RWPE2 (cell line): ENCODE results near the gene NUP188.

ENCODE experiments used
- ATAC-seq: fragments of 200-7000 bp; cut with Tn5 transposase; 3 replicates; pipeline ENCODE4 v1.9.1; 2021; ENCODE audit warnings: low read depth
- DNase-seq: peaks from one replicate; pipeline ENCODE4 v3.0.0-alpha.2; 2020; ENCODE audit warnings: low spot score
- H3K27ac ChIP-seq: fragments of 450-650 bp; 2 replicates; pipeline ENCODE4 v1.5.1; 2017; ENCODE audit warnings: mild to moderate bottlenecking; ENCODE audit not compliant: poor library complexity, severe bottlenecking
- H3K27me3 ChIP-seq: fragments of 250-450 bp; sonication (Bioruptor Pico); 2 replicates; pipeline ENCODE4 v1.5.1; 2021; ENCODE audit warnings: mild to moderate bottlenecking, moderate library complexity; ENCODE audit not compliant: insufficient read depth, poor library complexity, severe bottlenecking
- H3K36me3 ChIP-seq: fragments of 250-450 bp; sonication (Bioruptor Pico); 2 replicates; pipeline ENCODE4 v1.5.1; 2020; ENCODE audit warnings: low read depth, mild to moderate bottlenecking, moderate library complexity
- H3K4me1 ChIP-seq: fragments of 250-450 bp; sonication (Bioruptor Pico); 2 replicates; pipeline ENCODE4 v1.5.1; 2021; ENCODE audit warnings: mild to moderate bottlenecking, moderate library complexity; ENCODE audit not compliant: insufficient read depth, poor library complexity, severe bottlenecking
- H3K4me3 ChIP-seq: fragments of 250-450 bp; sonication (Bioruptor Pico); 2 replicates; pipeline ENCODE4 v1.5.1; 2021; ENCODE audit warnings: mild to moderate bottlenecking, moderate library complexity; ENCODE audit not compliant: severe bottlenecking
- H3K9me3 ChIP-seq: fragments of 250-450 bp; sonication (Bioruptor Pico); 2 replicates; pipeline ENCODE4 v1.5.1; 2021; ENCODE audit warnings: mild to moderate bottlenecking, moderate library complexity; ENCODE audit not compliant: severe bottlenecking
- TF ChIP-seq, protein P1 (sequence below): fragments of 450-650 bp; IDR thresholded peaks from one replicate; pipeline ENCODE4 v1.5.1; 2017; ENCODE audit warnings: mild to moderate bottlenecking, moderate library complexity; ENCODE audit not compliant: poor library complexity, severe bottlenecking

Gene NUP188

DNA sequence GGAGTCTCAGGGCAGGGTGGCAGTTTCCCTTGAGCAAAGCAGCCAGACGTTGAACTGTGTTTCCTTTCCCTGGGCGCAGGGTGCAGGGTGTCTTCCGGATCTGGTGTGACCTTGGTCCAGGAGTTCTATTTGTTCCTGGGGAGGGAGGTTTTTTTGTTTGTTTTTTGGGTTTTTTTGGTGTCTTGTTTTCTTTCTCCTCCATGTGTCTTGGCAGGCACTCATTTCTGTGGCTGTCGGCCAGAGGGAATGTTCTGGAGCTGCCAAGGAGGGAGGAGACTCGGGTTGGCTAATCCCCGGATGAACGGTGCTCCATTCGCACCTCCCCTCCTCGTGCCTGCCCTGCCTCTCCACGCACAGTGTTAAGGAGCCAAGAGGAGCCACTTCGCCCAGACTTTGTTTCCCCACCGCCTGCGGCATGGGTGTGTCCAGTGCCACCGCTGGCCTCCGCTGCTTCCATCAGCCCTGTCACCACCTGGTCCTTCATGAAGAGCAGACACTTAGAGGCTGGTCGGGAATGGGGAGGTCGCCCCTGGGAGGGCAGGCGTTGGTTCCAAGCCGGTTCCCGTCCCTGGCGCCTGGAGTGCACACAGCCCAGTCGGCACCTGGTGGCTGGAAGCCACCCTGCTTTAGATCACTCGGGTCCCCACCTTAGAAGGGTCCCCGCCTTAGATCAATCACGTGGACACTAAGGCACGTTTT is 30.2 kb upstream of the NUP188 start:
- Histone ChIP-seq H3K36me3 (peaks cover 61% of the 10 kb centered on the region), H3K27me3 (no peaks in the 10 kb centered on the region), H3K4me1 (peaks cover 39% of the 10 kb centered on the region), H3K27ac (peak overlapping the region; percentile 100), H3K9me3 (no peaks in the 10 kb centered on the region), H3K4me3 (no peak overlapping the region)
- DNase-seq (no peak), ATAC-seq (no peak)
- TF ChIP-seq, protein P1, sequence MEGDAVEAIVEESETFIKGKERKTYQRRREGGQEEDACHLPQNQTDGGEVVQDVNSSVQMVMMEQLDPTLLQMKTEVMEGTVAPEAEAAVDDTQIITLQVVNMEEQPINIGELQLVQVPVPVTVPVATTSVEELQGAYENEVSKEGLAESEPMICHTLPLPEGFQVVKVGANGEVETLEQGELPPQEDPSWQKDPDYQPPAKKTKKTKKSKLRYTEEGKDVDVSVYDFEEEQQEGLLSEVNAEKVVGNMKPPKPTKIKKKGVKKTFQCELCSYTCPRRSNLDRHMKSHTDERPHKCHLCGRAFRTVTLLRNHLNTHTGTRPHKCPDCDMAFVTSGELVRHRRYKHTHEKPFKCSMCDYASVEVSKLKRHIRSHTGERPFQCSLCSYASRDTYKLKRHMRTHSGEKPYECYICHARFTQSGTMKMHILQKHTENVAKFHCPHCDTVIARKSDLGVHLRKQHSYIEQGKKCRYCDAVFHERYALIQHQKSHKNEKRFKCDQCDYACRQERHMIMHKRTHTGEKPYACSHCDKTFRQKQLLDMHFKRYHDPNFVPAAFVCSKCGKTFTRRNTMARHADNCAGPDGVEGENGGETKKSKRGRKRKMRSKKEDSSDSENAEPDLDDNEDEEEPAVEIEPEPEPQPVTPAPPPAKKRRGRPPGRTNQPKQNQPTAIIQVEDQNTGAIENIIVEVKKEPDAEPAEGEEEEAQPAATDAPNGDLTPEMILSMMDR: no peak

DNA sequence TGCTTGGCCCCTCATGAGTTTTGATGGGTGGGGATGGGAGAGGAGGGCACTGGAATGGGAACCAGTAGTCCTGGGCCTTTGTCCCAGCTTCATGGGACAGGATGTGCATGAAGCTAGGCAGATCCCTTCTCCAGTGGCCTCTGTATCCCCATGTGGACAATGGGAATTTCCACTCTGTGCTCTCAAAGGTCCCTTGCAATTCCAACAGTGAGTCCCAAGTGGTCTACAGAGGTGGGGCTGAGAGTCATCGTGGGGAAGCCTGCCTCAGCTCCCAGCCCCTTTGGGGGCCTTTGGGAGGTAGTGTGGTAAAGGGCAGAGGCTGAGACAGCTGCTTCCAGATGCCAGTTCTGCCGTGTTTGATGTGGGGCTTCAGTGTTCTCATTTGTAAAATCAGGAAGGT is 28.6 kb upstream of the NUP188 start:
- ATAC-seq: no peak
- Histone ChIP-seq H3K4me3 (no peak overlapping the region), H3K4me1 (peaks cover 24% of the 10 kb centered on the region), H3K36me3 (peaks cover 47% of the 10 kb centered on the region), H3K9me3 (no peaks in the 10 kb centered on the region), H3K27me3 (no peaks in the 10 kb centered on the region), H3K27ac (peak overlapping the region; percentile 100)
- TF ChIP-seq, protein P1: no peak
- no peak for DNase-seq

DNA sequence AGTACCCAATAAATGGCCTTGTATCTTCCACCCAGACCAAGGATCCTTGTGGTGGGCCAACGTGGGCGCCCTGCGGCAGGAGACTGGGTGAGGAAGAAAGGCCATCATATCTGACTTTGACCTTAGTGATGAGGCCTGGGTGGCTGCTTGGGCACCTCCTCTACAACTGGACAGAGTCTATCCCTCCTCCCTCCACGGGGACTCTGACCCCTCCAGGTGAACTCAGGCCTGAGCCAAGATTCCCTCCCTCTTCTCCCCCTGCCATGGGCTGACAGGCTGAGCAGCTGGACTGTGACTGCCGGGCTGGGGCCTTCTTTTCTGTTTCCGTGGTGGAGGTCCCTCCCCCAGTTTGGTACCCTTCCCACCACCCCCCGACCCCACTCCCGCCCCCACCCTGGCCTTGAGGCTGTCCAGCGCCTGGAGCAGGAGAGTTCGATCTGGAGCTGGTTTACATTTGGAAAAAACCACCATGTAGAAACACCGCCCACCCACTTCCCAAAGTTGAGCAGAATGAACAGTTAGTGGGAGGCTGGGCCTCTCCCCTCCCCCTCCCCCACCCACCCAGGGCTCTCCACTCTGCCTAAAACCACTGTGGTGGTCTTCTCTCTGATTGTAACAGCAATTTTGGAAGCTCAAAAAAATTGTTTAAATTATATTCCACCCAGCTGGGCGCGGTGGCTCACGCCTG is 28.0 kb upstream of the NUP188 start:
- Histone ChIP-seq H3K4me1 (peaks cover 18% of the 10 kb centered on the region), H3K27me3 (no peaks in the 10 kb centered on the region), H3K4me3 (no peak overlapping the region), H3K9me3 (no peaks in the 10 kb centered on the region), H3K36me3 (peaks cover 40% of the 10 kb centered on the region), H3K27ac (peak overlapping the region; percentile 100)
- ATAC-seq: no peak
- DNase-seq: no peak
- TF ChIP-seq, protein P1: no peak

DNA sequence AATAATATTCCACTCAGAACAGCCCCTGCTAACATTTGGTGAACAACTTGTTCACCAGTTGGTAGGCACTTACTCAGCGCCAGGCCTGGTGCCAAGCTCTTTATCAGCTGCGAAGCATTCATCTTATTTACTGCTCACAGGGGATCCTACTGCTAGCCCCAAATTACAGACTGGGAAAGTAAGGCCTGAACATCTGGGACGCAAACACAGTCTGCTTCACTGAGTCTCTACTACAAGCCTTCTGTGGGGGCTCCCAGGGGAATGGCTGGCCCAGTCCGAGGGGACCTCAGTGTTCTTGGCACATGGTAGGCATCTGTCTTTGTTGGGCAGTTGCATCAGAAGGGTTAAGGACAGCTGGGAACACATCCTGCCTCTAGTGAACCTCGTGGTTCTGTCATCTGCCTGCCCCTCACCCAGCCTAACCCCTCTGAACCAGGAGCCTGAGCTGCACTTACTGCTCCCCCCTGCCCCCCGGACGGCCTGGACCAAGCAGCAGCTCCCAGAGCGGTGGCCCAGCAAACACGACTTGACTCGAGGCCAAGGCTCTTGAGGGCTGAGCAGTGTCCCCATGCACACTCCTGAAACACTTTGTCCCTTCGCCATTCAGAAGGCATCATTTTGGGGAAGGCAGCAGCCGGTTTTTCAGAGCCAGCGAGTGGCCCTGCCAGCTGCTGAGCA is 27.0 kb upstream of the NUP188 start, which contains the start of gene PHYHD1:
Gene PHYHD1, plus strand, starts transcription at position 602 of the 678 bp plus-strand sequence. CDS start 1,342 bp downstream, outside the sequence.
- DNase-seq (no peak), ATAC-seq (peak; percentile 64)
- Histone ChIP-seq H3K9me3 (no peaks in the 10 kb centered on the region), H3K36me3 (peaks cover 31% of the 10 kb centered on the region), H3K27me3 (no peaks in the 10 kb centered on the region), H3K4me3 (no peak within 1 kb of the TSS), H3K4me1 (peaks cover 17% of the 10 kb centered on the region), H3K27ac (peak within 1 kb of the TSS; percentile 100)
- TF ChIP-seq, protein P1: no peak
